Right ventricle myocardium superior (tissue), 1 donor: ENCODE measurements around the gene TP53I11. TPM values are rescaled to one million over a fixed set of nuclear protein-coding genes. Genes with fewer than 3 reads are reported as not detected.

Experiments used
- ATAC-seq: fragments of 200-7000 bp; cut with Tn5 transposase; one replicate; pipeline ENCODE4 v1.9.1; 2020; ENCODE audit warnings: mild to moderate bottlenecking; ENCODE audit not compliant: poor library complexity
- DNase-seq: peaks from one replicate; pipeline ENCODE4 v3.0.0-alpha.2; 2020
- intact Hi-C: fragments of 100-400 bp; cut with DNase I; formaldehyde crosslinking; loops from one replicate; pipeline ENCODE4 v1.11.2; 2022
- total RNA-seq: library from RNA; stranded (reverse); fragmentation: NEBNext Ultra II Directional; extraction: Animal tissue kit (Norgen Biotek cat#: 25700); gene quantifications from one replicate; pipeline ENCODE4 v1.2.1, GENCODE V29; 2021
- donor health status: DM: no; HTN: yes; CAD: no; lungs with severe emphysema.

Gene TP53I11
- total RNA-seq, 1 donor from 2014 or later = 47.4 TPM

DNA sequence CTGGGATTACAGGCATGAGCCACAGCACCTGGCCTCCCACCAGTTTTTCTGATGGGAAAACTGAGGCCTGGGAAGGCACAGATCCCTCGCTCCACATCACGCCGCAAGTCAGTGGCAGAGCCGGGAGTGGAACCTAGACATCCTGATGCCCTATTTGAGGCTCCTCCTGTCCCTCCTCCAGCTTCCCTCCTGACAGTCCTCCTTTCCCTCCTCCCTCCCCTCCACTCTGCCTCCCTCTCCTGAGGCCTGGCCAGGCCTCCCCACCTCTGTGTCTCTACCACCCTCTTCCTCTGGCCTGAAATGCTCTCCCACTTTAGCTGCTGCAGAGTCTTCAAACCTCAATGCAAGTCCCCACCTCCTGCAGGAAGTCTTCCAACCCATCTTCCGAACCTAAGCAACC lies 13.3 kb upstream of the TP53I11 start:
- no peak for DNase-seq
- intact Hi-C loops = no loop called here
- no peak for ATAC-seq

DNA sequence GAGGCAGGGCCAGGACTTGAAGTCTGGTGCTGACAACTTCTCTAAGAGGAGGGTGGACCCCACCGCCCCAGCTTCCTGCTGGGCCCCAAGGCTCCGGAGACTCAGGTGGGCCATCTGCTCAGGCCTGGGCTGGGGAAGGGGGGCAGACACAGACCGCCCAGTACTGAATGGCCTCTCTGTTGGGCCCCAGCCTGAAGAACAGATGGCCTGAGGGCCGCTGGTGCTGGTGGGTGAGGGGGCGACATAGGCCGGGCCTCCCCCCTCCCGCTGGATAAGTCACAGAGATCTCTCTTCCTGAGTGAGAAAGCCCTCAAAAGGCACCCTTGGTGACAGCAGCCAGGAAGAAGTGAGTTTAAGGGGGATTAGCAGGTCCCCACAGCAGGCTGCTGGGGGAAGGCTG lies 12.5 kb upstream of the TP53I11 start:
- ATAC-seq = no peak
- no peak for DNase-seq

DNA sequence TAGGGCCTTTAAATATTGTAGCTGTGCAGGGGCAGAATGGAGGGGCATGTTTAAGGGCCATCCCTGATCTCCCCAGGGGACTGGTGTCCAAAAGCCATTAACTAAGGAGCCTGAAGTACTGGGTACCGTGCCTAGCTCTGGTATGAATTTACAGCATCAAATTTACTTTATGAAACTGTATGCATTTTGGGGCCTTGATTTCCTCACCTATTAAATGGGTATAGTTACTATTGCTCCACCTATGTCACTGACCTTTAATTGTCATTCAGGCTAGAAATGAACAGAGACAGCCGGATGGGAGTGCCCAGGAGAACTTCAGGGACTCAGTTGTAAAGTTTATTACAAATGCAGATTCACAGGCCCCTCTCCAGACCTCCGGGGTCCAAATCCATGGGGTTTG lies 11.8 kb upstream of the TP53I11 start:
- ATAC-seq = no peak
- intact Hi-C loops = no loop called here

More for the DNA sequence above, 12.5 kb upstream of the TP53I11 start:
- intact Hi-C loops = no loop called here

DNA sequence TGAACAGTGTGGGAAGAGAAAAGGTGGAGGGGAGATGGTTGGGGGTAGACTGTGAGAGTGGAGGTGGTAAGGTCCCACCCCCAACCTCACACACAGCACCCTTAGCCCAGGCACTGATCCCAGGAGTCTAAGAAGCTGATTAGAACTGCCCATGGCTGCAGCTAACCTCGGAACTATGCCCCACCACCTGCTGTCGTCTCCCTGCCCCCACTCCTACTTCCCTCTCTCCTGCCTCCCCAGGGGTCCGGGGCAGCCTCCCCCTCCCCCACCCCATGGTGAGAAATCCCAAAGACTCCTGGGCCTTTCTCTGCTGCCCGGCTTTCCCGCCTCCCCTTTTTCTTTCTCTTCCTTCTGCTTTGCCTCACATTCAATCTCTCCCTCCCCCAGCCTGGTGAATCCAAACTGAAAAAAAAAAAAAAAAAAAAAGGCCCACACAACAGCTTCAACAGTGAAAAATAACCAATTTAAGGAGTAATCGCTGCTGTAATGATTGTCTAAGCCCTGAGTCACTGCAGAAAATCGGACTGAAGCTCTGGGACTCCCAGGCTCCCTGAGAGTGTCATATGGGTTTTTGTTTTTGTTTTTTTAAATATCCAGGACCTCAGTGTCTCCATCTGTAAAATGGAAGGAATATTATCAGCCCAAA lies 9.6 kb upstream of the TP53I11 start:
- intact Hi-C loops = no loop called here
- DNase-seq = no peak
- ATAC-seq = no peak

More for the DNA sequence above, 11.8 kb upstream of the TP53I11 start:
- no peak for DNase-seq

DNA sequence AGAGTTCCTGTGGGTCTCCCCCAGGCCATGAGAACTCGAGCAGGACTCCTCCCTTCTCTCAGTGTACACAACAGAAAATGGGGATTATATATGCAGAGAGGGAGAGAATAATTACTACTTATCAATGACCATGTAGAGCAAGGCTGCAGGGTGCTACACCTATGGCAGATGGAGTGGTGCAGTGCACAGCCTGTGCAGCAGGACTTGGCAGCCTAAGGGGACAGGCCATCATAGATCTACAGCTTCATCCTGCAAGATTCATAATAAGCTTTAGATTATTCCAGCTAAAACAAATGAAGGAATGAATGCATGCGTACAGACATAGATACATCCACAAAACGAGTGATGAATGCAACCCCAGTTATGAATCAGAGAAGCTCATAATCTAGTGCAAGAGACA lies 8.4 kb upstream of the TP53I11 start:
- ATAC-seq = no peak
- intact Hi-C loops = loop anchor here (10.0 kb wide), 1 partner anchor 66 kb away; no protein-coding TSS in a partner anchor
- no peak for DNase-seq

DNA sequence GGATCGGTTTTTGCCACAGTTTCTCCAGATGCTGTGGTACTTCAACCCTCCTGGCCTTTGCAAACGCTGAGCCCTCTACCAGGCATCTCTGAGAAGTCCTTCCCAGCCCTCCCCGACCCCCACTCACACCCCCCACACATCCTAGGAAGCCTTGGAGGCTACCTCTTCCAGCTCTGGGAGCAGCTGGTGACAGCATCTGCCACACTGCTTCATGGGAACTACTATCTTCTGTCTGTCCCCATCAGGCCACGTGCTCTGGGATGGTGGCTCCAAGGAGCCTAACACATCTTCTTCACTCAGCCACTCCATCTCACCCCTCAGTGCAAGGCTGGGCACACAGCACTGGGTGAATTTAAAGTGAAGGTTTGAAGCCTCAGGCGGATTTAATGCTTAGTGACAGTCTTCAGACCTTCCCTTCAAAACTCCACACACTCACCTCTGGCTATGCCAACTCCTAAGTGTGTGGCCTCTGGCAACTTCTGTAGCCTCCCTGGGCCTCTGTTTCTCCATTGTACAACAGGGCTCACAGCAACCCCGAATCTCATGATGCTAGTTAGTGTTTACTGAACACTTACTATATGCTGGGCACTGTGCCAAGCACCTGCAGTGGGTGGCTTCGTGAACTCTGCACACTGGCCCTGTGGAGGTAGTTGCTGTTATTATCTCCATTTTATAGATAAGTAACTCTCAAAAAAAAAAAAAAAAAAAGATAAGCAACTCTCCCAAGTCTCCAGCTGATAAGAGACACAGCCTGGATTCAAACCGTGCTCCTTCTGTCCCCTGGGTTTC lies 7.3 kb upstream of the TP53I11 start:
- intact Hi-C loops = loop anchor here (10.0 kb wide), 1 partner anchor 67 kb away; no protein-coding TSS in a partner anchor
- ATAC-seq (no peak), DNase-seq (no peak)

DNA sequence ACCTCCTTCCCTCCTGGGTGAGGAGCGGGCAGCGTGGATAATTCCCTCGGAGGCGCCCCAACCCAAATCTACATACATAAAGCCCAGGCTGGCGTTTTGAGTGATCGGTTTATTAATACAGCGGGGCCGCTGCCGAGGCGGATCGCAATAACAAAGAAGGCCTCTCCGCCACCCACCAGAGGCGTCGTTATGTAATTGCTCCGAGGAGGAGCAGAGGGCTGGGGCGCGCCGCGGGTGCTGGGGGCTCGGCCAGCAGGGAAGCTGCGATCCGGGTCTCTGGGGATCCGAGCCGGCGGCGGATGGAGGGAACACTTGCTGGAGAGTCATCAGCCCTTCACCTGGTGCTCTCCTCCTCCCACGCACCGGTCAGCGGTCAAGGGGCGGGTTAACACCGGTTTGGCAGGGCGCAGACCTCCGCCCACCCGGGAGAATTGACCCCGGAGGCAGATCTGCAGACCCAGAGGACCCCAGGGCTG lies 6.4 kb upstream of the TP53I11 start:
- ATAC-seq = peak; percentile 23
- no peak for DNase-seq
- intact Hi-C loops = loop anchor here (10.0 kb wide), 1 partner anchor 68 kb away; no protein-coding TSS in a partner anchor

DNA sequence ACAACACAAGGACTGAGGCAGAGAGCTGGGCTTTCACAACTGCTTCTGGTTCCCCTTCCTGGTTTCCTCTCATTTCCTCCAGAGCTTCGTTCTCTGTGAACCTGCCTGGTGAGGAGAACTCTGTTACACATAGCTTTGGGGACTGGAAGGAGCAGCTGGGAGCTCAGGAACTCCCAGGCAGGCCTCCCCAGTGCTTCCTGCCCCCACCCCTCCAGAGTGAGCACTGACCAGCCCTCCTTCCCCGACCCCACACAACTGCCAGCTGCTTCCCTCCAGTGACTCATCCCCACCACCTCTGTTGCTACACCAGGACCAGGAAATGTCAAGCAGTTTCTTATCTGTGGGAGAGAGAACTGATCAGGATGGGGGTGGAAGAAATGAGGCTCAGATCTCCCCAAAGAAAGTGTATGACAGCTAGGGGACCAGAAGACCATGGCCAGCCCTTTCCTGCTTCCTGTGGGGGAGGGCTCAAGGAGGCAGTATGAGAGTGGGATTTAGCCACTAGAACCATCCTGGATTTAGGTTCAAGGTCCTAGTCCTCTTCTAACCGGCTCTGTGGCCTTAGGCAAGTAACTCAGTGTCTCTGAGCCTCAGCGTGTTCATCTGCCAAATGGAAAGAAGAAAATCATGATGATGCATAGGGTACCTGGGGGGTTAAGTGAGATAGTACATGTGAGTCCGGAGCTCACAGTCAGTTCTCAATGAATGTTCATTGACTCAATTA lies 4.5 kb upstream of the TP53I11 start:
- intact Hi-C loops = loop anchor here (10.0 kb wide), 1 partner anchor 70 kb away; no protein-coding TSS in a partner anchor
- DNase-seq (peak; percentile 71), ATAC-seq (peak; percentile 12)

DNA sequence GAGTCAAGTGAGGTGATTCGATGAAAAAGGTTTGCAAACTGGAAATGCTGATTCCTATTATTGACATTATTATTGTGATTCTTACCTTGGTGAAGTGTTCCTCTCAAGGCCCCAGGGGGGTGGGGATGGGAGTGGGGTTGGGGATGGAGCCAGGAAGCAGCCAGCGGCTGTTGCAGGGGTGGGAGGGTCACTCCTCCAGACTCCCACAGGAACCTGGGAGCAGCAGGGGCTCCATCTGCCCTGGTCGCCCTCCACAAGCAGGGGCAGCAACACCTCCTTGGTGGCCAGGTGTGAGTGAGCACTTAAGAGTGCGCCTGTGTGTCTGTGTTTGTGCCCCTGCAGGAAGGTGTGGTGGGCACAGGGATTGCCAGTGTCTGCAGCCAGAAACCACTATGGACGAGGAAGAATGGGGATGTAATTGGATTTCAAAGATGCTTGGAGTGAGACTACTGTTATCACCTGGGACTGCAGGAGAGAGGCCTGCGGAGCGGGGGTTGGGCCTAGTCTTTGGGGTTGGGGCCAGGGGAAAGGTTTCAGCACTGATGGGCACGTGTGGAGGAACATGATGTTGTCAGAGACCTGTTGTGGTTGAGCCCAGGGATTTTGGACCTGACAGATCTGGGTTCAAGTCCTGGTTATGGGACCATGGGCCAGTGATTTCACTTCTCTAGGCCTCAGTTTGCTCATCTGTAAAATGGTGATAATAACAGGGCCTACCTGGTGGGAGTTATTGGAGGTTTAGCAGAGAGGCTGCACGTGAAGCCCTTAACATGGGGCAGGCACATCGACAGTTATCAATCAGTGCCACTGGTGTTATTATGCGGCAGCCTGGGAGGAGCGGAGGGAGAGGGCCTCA lies 3.6 kb upstream of the TP53I11 start:
- ATAC-seq (no peak), DNase-seq (no peak)

DNA sequence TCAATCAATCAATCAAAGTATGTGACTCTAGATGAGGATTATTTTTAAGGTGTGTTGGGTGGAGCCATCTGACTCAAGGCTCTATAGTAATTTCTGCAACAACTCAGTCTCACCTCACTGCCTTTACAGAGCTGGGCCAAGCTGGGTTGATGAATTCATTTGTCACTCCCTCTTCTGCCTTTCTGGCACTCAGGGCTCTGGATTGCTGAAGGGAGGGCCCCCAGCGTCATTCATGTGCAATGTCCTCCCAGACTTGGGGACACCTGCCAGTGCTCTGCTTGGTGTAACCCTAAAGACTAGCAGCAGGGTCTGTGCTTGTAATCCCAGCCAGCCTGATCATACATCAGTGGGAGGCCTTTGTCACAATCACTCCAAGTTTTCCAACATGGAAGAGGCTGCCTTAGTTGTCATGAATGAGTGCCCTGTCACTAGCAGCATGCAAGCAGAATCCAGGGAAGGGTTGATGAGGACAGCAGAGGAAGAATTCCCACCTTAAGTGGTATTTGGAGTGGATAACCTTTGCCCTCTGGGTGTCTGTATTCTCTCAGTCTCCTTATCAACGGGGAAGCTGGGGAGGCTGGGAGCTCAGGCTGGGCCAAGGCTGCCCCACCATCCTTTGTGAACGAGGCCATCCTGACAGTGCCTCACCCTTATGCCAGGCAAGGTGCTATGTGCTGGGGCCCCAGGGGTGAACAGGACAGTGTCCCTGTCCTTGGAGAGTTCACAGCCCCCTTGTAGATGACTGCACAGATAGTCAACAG lies 2.0 kb upstream of the TP53I11 start:
- intact Hi-C loops = loop anchor here (10.0 kb wide), 1 partner anchor 72 kb away; no protein-coding TSS in a partner anchor
- no peak for ATAC-seq
- no peak for DNase-seq

More for the DNA sequence above, 3.6 kb upstream of the TP53I11 start:
- intact Hi-C loops = loop anchor here (10.0 kb wide), 1 partner anchor 71 kb away; no protein-coding TSS in a partner anchor

DNA sequence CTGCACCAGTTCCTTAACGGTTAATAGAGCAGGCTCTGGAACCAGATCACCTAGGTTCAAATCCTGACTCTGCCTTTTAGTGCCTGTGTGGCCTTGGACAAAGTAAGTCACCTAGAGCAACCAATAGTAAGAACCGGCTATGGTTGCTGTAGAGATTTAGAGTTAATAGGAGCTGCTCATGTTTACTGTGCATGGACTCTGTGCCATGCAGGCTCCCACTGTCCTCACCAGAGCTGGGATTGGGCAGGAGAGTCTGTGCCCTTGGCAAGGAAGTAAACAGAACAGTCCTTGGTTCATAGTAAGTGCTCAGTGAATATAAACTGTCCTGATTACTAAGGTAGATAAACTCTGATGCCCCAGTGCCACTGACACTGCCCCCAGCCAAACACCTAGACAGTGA lies 1.4 kb upstream of the TP53I11 start:
- no peak for ATAC-seq
- intact Hi-C loops = loop anchor here (10.0 kb wide), 1 partner anchor 73 kb away; no protein-coding TSS in a partner anchor

DNA sequence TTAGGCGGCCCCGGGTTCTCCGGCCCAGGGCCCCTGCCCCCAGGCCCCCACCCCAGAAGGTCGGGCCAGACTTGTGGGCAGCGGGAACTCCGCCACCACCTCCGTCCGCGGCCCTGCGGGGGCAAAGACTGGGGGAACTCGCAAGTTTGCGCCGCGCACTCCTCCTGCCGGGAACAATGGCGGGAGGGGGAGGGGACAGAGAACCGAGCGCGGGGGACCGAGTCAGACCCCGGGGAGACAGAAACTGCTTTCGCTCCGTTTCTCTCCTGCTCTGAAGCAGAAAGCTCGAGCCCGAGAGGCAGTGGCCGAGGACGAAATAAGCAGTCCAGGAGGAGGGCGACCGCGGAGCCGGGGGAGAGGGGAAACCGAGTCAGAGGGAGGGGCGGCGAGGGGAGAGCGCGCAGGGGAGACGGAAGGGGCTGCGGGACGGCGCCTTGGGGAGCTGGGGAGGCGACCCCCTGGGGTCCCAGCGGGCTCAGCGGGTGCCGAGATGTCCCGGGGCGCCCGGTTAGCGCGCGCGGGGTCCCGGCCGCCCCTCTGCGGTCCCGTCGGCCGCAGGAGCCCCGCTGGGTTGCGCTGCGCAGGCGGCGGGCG lies 555 bp downstream of the TP53I11 start:
- DNase-seq (peak; percentile 60), ATAC-seq (peak; percentile 13)
- intact Hi-C loops = loop anchor here (10.0 kb wide), 1 partner anchor 75 kb away; no protein-coding TSS in a partner anchor

More for the DNA sequence above, 1.4 kb upstream of the TP53I11 start:
- no peak for DNase-seq

DNA sequence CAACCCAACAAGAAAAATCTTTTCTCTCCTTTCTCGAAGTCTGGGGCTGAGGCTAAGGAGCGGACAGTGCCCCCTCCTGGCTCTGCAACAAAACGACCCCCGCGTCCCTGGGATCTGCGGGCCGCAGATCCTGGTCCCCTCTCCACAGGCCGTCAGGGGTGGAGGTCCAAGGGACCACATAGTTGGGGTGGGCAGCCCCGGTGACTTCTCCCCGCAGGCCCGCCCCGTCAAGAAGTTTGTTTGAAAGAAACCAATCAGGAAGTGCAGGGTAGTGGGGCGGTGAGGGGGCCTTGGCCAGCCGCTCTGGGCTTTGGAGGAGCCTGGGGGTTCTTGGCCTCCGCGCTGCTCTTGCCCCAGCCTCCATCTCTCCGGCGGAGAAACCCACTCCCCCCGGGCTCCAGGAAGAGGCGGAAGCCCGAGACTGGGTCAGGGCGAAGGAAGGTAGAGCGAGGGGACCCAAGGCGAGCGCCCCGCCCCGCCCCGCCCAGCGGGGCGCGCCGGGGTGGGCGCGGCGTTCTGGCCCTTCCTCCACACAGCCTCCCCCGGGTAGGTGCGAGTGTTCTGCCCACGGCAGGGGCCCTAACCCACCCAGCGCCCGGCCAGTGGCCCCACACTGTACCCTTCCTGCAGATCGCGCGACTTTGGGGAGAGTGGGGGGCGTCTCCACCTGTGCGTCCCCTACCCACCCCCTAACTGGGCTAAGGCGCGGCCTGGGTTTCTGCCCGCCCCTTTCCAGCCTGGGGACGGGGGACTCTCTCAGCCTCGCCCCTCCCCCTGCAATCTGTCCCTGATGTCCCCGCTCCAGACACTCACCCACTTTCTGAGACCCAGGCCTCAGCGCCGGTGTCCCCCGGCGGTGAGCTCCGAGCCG lies 1.3 kb downstream of the TP53I11 start:
- DNase-seq = peak; percentile 67
- intact Hi-C loops = loop anchor here (10.0 kb wide), 1 partner anchor 75 kb away; no protein-coding TSS in a partner anchor
- ATAC-seq = peak; percentile 21

DNA sequence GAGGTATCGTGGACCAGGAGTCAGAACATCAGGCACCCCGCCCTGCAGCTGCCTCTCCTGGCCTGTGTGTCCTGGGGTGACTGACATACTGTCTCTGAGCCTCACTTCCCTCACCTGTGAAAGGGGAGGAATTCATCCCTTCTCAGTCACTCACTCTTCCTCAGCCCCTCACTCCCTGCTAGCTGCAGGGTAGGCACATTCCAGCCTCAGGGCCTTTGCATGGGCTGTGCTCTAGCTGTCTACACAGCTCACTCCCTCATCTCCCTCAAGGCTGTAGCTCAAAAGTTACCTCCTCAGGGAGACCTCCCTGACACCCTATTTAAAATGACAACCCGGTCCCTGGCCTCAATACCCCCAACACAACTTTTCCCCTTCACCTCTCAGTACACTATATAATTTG lies 2.5 kb downstream of the TP53I11 start:
- ATAC-seq (no peak), DNase-seq (no peak)
- intact Hi-C loops = no loop called here

DNA sequence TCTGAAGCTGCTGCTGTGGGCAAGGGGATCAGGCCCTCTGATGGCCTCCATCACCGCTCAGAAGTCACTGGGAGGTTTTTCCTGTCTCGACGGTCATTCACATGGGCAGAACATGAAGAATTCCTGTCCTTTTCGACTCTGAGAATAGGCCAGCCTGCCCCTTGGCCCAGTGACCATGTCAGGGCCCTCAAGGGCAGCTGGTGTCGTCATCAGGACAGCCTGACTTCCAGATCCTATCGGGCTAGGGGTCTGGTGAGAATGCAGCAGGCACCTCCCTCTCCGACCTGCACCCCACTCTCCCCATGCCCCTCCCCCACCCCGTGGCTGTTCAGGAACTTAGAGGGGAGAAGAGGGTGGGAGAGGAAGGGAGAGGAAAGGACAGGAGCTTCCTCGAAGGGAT lies 3.6 kb downstream of the TP53I11 start:
- DNase-seq (no peak), ATAC-seq (no peak)
- intact Hi-C loops = no loop called here

DNA sequence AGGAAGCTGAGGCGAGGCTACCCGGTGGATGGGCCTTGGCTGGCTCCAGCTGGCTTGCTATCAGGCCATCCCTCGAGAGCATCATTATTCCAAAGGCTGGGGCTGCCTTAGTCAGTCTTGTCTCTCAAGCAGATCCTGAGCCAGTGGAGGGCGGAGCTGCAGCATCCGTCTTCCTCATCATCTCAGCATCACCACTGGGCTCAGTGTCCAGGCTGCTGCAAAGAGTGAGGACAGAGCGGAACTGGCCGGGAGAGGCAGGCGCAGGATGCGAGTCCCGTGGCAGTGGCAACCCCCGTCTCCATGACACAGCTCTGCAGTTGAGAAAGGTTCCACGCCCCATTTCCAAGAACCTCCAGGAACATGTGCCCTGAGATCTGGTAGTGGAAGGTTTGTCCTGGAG lies 4.4 kb downstream of the TP53I11 start:
- intact Hi-C loops = no loop called here

More for the DNA sequence above, 4.4 kb downstream of the TP53I11 start:
- peak; percentile 44 for ATAC-seq
- DNase-seq = peak; percentile 92
